Right lobe of liver (tissue), 6 donors: ENCODE results near the gene APOC4. TPM values are rescaled to one million over a fixed set of nuclear protein-coding genes. Genes with fewer than 3 reads are reported as not detected.

ENCODE experiments used
- ATAC-seq, 4 donors: fragments of 200-7000 bp; cut with Tn5 transposase; one replicate each; pipeline ENCODE4 v1.9.1; 2020; ENCODE audit warnings: mild to moderate bottlenecking in 4 of 4, moderate library complexity in 4 of 4
- DNase-seq, 3 donors: peaks; one replicate each; pipeline ENCODE4 v3.0.0-alpha.2; 2020
- H3K27ac ChIP-seq, 3 donors: fragments of 200-600 bp; one replicate each; pipeline ENCODE4 v1.8.0; 2022
- H3K27me3 ChIP-seq, 2 donors: fragments of 200-600 bp; one replicate each; pipeline ENCODE4 v1.8.0; 2022
- H3K36me3 ChIP-seq, 4 donors: fragments of 200-600 bp; sonication (generic) in 1 of 4; one replicate each; pipeline versions ENCODE4 v1.5.1 to v1.8.0; 2017 to 2022; ENCODE audit warnings: control low read depth in 1 of 4
- H3K4me1 ChIP-seq, 4 donors: fragments of 200-600 bp; sonication (generic) in 1 of 4; one replicate each; pipeline versions ENCODE4 v1.5.1 to v1.8.0; 2017 to 2022; ENCODE audit warnings: control low read depth in 1 of 4
- H3K4me3 ChIP-seq, 3 donors: fragments of 200-600 bp; one replicate each; pipeline ENCODE4 v1.8.0; 2022
- H3K9me3 ChIP-seq, 4 donors: fragments of 200-600 bp; sonication (generic) in 1 of 4; one replicate each; pipeline versions ENCODE4 v1.5.1 to v1.8.0; 2017 to 2022; ENCODE audit warnings: control low read depth in 1 of 4
- POLR2A ChIP-seq: fragments of 450-650 bp; IDR thresholded peaks from one replicate; pipeline ENCODE4 v1.6.1; 2017; ENCODE audit warnings: antibody characterized with exemption, mild to moderate bottlenecking
- WGBS: methylation state at CpG from one replicate; pipeline ENCODE4 v1.1.6; 2018; ENCODE audit warnings: low coverage, low lambda C conversion rate; ENCODE audit not compliant: insufficient coverage; ENCODE audit errors: missing lambda C conversion rate; 5-methylcytosine and 5-hydroxymethylcytosine counted together
- intact Hi-C, 2 donors: fragments of 100-400 bp; cut with DNase I; formaldehyde crosslinking; loops; one replicate each; pipeline versions ENCODE4 v1.11.2 to v1.14.1; 2022
- total RNA-seq, 6 experiments: library from RNA; depleted of rRNA in 2 of 6; stranded (reverse); fragments of >200 nt in 2 of 6; fragmentation: NEBNext Ultra II Directional in 3 of 6; extraction: Animal tissue kit (Norgen Biotek cat#: 25700) in 3 of 6; gene quantifications; one replicate each; pipeline versions ENCODE4 v1.1.0 to v1.2.4, GENCODE V29; 2016 to 2023
- TF ChIP-seq, protein P1 (sequence below), 4 donors: fragments of 200-600 bp in 3 of 4; fragments of 450-650 bp in 1 of 4; IDR thresholded peaks; one replicate each; pipeline versions ENCODE4 v1.5.1 to v1.8.0; 2016 to 2022; ENCODE audit warnings: antibody characterized with exemption in 4 of 4, mild to moderate bottlenecking in 2 of 4
- donor health status: DM: no; HTN: yes; CAD: no.
- donor health status: DM: no; HTN: no; CAD: no.
- donor health status: DM: no; HTN: no; CAD: no.
- donor health status: DM: no; HTN: yes; CAD: no.
- donor health status: DM: no; HTN: yes; CAD: no.

The APOC4 gene
- total RNA-seq, 6 experiments from 2014 or later = 55.6 to 462 (median 203) TPM

DNA sequence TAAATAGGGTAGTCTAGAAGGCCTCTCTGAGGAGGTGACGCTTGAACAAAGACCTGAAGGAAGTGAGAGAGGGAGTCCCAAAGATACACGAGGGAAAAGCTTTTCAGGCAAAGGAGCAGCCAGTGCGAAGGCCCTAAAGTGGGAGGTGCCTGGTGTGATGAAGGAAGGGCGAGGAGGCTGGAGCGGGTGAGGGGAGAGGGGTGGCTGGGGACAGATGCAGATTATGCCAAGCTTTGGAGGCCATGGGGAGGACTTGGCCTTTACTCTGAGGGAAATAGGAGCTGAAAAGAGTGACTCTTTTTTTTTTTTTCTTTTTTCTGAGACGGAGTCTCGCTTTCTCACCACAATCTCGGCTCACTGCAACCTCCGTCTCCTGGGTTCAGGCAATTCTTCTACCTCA, 16.1 kb downstream of the APOC4 start:
- Histone ChIP-seq H3K4me1 (peaks cover 0 to 29% (median 8%) of the 10 kb centered on the region in 4 donors), H3K36me3 (peaks cover 0 to 15% (median 0%) of the 10 kb centered on the region in 4 donors), H3K27me3 (no peaks in the 10 kb centered on the region), H3K27ac (no peak overlapping the region), H3K4me3 (no peak overlapping the region), H3K9me3 (no peaks in the 10 kb centered on the region)
- no peak for DNase-seq
- WGBS = 85% methylated on average over 4 of the region's 9 CpGs
- no peak for TF ChIP-seq POLR2A
- TF ChIP-seq, protein P1, sequence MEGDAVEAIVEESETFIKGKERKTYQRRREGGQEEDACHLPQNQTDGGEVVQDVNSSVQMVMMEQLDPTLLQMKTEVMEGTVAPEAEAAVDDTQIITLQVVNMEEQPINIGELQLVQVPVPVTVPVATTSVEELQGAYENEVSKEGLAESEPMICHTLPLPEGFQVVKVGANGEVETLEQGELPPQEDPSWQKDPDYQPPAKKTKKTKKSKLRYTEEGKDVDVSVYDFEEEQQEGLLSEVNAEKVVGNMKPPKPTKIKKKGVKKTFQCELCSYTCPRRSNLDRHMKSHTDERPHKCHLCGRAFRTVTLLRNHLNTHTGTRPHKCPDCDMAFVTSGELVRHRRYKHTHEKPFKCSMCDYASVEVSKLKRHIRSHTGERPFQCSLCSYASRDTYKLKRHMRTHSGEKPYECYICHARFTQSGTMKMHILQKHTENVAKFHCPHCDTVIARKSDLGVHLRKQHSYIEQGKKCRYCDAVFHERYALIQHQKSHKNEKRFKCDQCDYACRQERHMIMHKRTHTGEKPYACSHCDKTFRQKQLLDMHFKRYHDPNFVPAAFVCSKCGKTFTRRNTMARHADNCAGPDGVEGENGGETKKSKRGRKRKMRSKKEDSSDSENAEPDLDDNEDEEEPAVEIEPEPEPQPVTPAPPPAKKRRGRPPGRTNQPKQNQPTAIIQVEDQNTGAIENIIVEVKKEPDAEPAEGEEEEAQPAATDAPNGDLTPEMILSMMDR (IDR thresholded peaks at IDR 0.05) = no peak
- ATAC-seq = no peak
- intact Hi-C loops = no loop called here

DNA sequence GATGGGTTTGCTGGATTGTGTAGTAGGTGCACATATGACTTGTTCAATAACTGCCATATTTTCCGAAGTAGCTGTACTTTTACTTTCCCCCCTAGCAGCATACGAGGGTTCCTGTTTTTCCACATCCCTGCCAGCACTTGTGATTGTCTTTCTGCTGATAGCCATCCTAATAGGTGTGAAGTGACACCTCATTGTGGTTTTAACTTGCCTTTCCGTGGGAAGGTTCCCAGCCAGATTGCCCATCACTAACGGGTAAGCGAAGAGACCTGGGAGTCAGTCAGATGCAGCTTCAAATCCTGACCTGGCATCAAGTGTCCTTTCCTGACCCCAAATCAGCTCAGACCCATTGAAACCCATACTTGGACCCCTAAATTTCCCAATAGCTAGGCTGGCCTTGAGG, 17.7 kb downstream of the APOC4 start:
- WGBS = 80% methylated on average over 5 of the region's 5 CpGs
- Histone ChIP-seq H3K4me3 (no peak overlapping the region), H3K9me3 (no peaks in the 10 kb centered on the region), H3K27me3 (no peaks in the 10 kb centered on the region), H3K36me3 (peaks cover 0 to 28% (median 5%) of the 10 kb centered on the region in 4 donors), H3K27ac (no peak overlapping the region), H3K4me1 (peaks cover 0 to 19% (median 6%) of the 10 kb centered on the region in 4 donors)
- DNase-seq = no peak
- ATAC-seq = no peak
- TF ChIP-seq, protein P1 (IDR thresholded peaks at IDR 0.05) = no peak
- no peak for TF ChIP-seq POLR2A
- intact Hi-C loops = no loop called here

DNA sequence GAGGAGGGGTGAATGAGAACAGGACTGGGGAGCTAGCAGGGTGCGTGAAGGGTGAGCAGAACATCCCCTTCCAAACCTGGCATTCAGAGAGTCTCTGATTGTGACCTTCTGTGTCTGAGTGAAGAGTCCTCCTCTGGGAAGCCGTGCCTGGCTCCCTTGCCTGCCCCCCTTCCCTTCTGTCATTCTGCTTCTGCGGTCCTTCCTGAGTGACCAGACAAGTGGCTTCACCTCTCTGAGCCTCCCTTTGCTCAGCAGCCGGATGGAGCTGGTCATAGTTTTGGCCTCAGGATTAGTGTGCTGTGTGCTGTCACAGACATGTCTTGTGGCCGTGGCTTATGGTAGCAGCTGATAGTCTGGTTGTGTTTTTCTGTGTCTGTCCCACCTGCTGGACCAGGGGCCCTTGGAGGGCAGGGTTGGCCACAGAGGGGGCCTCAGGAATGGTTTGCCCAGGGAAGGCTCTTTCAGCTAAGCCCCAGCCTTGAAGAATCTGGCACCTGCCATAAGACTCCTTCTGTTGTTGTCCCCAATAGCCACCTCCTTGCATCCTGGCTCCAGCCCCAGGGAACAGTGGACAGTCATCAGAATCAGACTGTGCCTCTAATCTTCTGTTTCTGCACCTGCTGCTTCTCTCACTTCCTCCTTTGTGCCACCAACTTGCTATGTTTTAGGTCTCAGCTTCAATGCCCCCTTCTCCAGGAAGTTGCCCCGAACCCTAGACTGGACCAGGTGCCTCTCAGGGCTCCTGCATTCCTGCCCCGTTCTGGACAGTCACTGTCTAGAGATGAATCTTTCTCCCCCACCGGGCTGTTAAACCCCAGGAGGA, 19.1 kb downstream of the APOC4 start:
- no peak overlapping the region for H3K27ac ChIP-seq
- peaks cover 0 to 39% (median 12%) of the 10 kb centered on the region in 4 donors for H3K36me3 ChIP-seq

DNA sequence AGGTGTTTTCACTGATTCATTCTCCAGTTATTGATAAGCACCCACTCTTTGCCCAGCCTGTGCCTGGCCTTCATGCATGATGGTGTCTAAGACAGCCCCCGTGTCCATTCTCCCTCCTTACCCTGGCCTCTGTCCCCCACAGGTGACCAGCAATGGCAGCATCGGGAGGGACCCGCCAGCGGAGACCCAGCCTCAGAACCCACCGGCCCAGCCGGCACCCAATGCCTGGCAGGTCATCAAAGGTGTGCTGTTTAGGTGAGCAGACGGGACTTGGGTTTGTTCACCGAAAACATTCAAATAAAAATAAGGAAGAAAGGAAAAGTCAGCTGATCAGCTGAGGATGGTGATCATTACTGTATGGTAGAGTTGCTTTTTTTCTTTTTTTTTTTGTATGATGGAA, 19.8 kb downstream of the APOC4 start:
- intact Hi-C loops = no loop called here
- H3K27me3 ChIP-seq = no peaks in the 10 kb centered on the region
- H3K9me3 ChIP-seq = no peaks in the 10 kb centered on the region
- peaks cover 0 to 8% (median 2%) of the 10 kb centered on the region in 4 donors for H3K4me1 ChIP-seq
- no peak for TF ChIP-seq POLR2A
- TF ChIP-seq, protein P1 (IDR thresholded peaks at IDR 0.05) = no peak
- H3K36me3 ChIP-seq = peaks cover 0 to 44% (median 17%) of the 10 kb centered on the region in 4 donors
- DNase-seq = no peak
- no peak overlapping the region for H3K27ac ChIP-seq
- no peak overlapping the region for H3K4me3 ChIP-seq
- ATAC-seq = no peak
- 85% methylated on average over 7 of the region's 8 CpGs for WGBS

More for the DNA sequence above, 19.1 kb downstream of the APOC4 start:
- H3K4me1 ChIP-seq = peaks cover 0 to 15% (median 5%) of the 10 kb centered on the region in 4 donors
- H3K4me3 ChIP-seq = no peak overlapping the region
- DNase-seq = no peak
- ATAC-seq = no peak
- intact Hi-C loops = no loop called here
- no peak for TF ChIP-seq POLR2A
- TF ChIP-seq, protein P1 (IDR thresholded peaks at IDR 0.05) = no peak
- no peaks in the 10 kb centered on the region for H3K9me3 ChIP-seq
- WGBS = 60% methylated on average over 4 of the region's 8 CpGs
- H3K27me3 ChIP-seq = no peaks in the 10 kb centered on the region
